Left ventricle myocardium inferior (tissue), 1 donor: ENCODE measurements around the gene MTR. TPM values are rescaled to one million over a fixed set of nuclear protein-coding genes. Genes with fewer than 3 reads are reported as not detected.
A peak's percentile ranks its signal among the peaks of the same experiment; 100 is the strongest.

Experiments used
- DNase-seq: peaks from one replicate; pipeline ENCODE4 v3.0.0-alpha.2; 2020
- H3K27ac ChIP-seq: fragments of 200-600 bp; replicated peaks from 2 replicates; pipeline ENCODE4 v1.8.0; 2021
- H3K27me3 ChIP-seq: fragments of 200-600 bp; 2 replicates; pipeline ENCODE4 v1.8.0; 2021; ENCODE audit warnings: low read depth
- H3K36me3 ChIP-seq: fragments of 200-600 bp; 2 replicates; pipeline ENCODE4 v1.8.0; 2021
- H3K4me1 ChIP-seq: fragments of 200-600 bp; 2 replicates; pipeline ENCODE4 v1.8.0; 2021
- H3K4me3 ChIP-seq: fragments of 200-600 bp; 2 replicates; pipeline ENCODE4 v1.8.0; 2021; ENCODE audit warnings: mild to moderate bottlenecking, moderate library complexity
- H3K9me3 ChIP-seq: fragments of 200-600 bp; replicated peaks from 2 replicates; pipeline ENCODE4 v1.8.0; 2021
- CTCF ChIP-seq: fragments of 200-600 bp; IDR thresholded peaks from 2 replicates; pipeline ENCODE4 v1.8.0; 2021; ENCODE audit warnings: antibody characterized with exemption, mild to moderate bottlenecking, borderline replicate concordance
- intact Hi-C: fragments of 100-400 bp; cut with micrococcal nuclease; formaldehyde crosslinking; loops from one replicate; pipeline ENCODE4 v1.11.0; 2022
- total RNA-seq: library from RNA; stranded (reverse); fragmentation: NEBNext Ultra II Directional; extraction: Animal tissue kit (Norgen Biotek cat#: 25700); gene quantifications from one replicate; pipeline ENCODE4 v1.2.1, GENCODE V29; 2021
- donor health status: DM: no; HTN: yes; CAD: no; lungs with severe emphysema.

The MTR gene
- total RNA-seq, 1 donor from 2014 or later = 47.6 TPM

- peaks cover 70% of the 10 kb centered on the region for H3K36me3 ChIP-seq
- H3K9me3 ChIP-seq = no peaks in the 10 kb centered on the region
- intact Hi-C loops = no loop called here
Measured at GRCh38 chr1:236757640-236758039, 37.5 kb upstream of the MTR start.

GRCh38 chr1:236759252-236759859, 35.7 kb upstream of the MTR start:
- H3K36me3 ChIP-seq = peaks cover 76% of the 10 kb centered on the region
- no peaks in the 10 kb centered on the region for H3K9me3 ChIP-seq
- no peaks in the 10 kb centered on the region for H3K27me3 ChIP-seq
- peaks cover 20% of the 10 kb centered on the region for H3K4me1 ChIP-seq
- intact Hi-C loops = no loop called here
- TF ChIP-seq CTCF = peak; percentile 70
- peak overlapping the region; percentile 30 for H3K27ac ChIP-seq
- no peak for DNase-seq
- H3K4me3 ChIP-seq = no peak overlapping the region

More at GRCh38 chr1:236757640-236758039, 37.5 kb upstream of the MTR start:
- no peak for DNase-seq
- Histone ChIP-seq H3K4me1 (peaks cover 36% of the 10 kb centered on the region), H3K4me3 (no peak overlapping the region), H3K27ac (no peak overlapping the region), H3K27me3 (no peaks in the 10 kb centered on the region)
- no peak for TF ChIP-seq CTCF

DNA sequence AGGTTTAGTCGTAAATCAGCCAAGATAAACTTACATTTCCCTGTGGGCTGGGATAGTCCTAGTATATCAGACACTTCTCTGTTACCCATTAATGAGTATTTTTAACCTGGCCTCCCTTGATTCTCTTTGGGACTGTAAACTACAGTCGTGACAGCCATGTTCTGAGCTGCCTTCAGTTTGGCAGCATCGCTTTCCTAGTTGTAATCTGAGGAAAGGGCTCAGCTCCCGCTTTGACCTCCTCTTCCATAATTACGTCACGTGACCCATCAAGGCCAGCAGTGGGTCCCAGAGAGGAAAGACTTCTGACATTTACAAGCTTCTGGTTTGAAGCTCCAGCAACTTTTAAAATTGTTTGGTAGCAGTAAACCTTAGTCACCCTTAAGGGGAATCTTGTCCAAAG, 34.6 kb upstream of the MTR start:
- Histone ChIP-seq H3K27ac (peak overlapping the region; percentile 32), H3K36me3 (peaks cover 66% of the 10 kb centered on the region)

DNA sequence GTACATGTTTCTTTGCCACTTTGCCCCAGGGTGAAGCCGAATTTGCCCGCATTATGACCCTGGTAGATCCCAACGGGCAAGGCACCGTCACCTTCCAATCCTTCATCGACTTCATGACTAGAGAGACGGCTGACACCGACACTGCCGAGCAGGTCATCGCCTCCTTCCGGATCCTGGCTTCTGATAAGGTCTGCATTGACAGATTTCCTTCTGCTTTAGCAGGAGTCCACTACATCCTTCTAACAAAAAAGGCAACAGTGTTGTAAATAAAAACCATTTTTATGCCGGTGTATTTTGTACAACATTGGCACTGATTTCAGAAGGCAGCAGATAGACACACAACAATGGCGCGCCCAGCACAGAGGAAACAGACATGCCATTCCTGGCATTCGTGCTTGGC, 34.1 kb upstream of the MTR start:
- H3K27me3 ChIP-seq = no peaks in the 10 kb centered on the region
- TF ChIP-seq CTCF = no peak
- H3K4me1 ChIP-seq = peaks cover 19% of the 10 kb centered on the region
- H3K27ac ChIP-seq = peak overlapping the region; percentile 32
- H3K36me3 ChIP-seq = peaks cover 66% of the 10 kb centered on the region
- intact Hi-C loops = no loop called here
- DNase-seq = no peak
- no peak overlapping the region for H3K4me3 ChIP-seq
- no peaks in the 10 kb centered on the region for H3K9me3 ChIP-seq

More for the DNA sequence above, 34.6 kb upstream of the MTR start:
- Histone ChIP-seq H3K4me3 (no peak overlapping the region), H3K9me3 (no peaks in the 10 kb centered on the region), H3K27me3 (no peaks in the 10 kb centered on the region), H3K4me1 (peaks cover 19% of the 10 kb centered on the region)
- intact Hi-C loops = no loop called here
- DNase-seq = no peak
- no peak for TF ChIP-seq CTCF

- no peak for DNase-seq
- Histone ChIP-seq H3K36me3 (peaks cover 66% of the 10 kb centered on the region), H3K4me3 (no peak overlapping the region), H3K27me3 (no peaks in the 10 kb centered on the region), H3K27ac (peak overlapping the region; percentile 32), H3K9me3 (no peaks in the 10 kb centered on the region), H3K4me1 (peaks cover 19% of the 10 kb centered on the region)
- intact Hi-C loops = no loop called here
- no peak for TF ChIP-seq CTCF
Measured at GRCh38 chr1:236761397-236762132, 33.5 kb upstream of the MTR start.
